Adipose tissue (tissue), 3 donors: ENCODE results near the gene USP17L15. TPM values are rescaled to one million over a fixed set of nuclear protein-coding genes. Genes with fewer than 3 reads are reported as not detected.

Source experiments
- polyA plus RNA-seq, 3 donors: library from polyadenylated mRNA; stranded (reverse); fragments of 200-250 nt; gene quantifications; one replicate each; pipeline ENCODE4 v1.2.3, GENCODE V29; 2013
- donor health status: healthy with polysubstance abuse.
- donor health status: Bipolar disorder and iron deficiency.
- donor health status: healthy.

The USP17L15 gene
- polyA plus RNA-seq, 3 donors, result not detected

Other genes starting within 250 kb of the USP17L15 start
- not detected for gene FAM90A26, start 64.0 kb upstream of the USP17L15 start, polyA plus RNA-seq
- gene USP17L10, start 23.7 kb upstream of the USP17L15 start, polyA plus RNA-seq, result not detected
- not detected for gene USP17L11, start 19.0 kb upstream of the USP17L15 start, polyA plus RNA-seq
- not detected for gene USP17L12, start 14.2 kb upstream of the USP17L15 start, polyA plus RNA-seq
- not detected for gene USP17L13, start 9.5 kb upstream of the USP17L15 start, polyA plus RNA-seq
- not detected for gene USP17L17, start 9.5 kb downstream of the USP17L15 start, polyA plus RNA-seq
- not detected for gene USP17L18, start 14.2 kb downstream of the USP17L15 start, polyA plus RNA-seq
- gene USP17L19, start 19.0 kb downstream of the USP17L15 start, polyA plus RNA-seq, result not detected
- not detected for gene USP17L20, start 23.7 kb downstream of the USP17L15 start, polyA plus RNA-seq
- gene USP17L21, start 28.5 kb downstream of the USP17L15 start, polyA plus RNA-seq, result not detected
- gene USP17L22, start 33.2 kb downstream of the USP17L15 start, polyA plus RNA-seq, result not detected
- not detected for gene USP17L24, start 90.8 kb downstream of the USP17L15 start, polyA plus RNA-seq
- not detected for gene USP17L25, start 95.5 kb downstream of the USP17L15 start, polyA plus RNA-seq
- not detected for gene USP17L26, start 100.3 kb downstream of the USP17L15 start, polyA plus RNA-seq
- not detected for gene USP17L5, start 105.0 kb downstream of the USP17L15 start, polyA plus RNA-seq
- gene USP17L27, start 109.8 kb downstream of the USP17L15 start, polyA plus RNA-seq, result not detected
- gene USP17L28, start 114.5 kb downstream of the USP17L15 start, polyA plus RNA-seq, result not detected
- gene USP17L29, start 119.3 kb downstream of the USP17L15 start, polyA plus RNA-seq, result not detected
- gene USP17L30, start 128.7 kb downstream of the USP17L15 start, polyA plus RNA-seq, result not detected
- gene DEFB131A, start 210.0 kb downstream of the USP17L15 start, polyA plus RNA-seq, result not detected